ENCODE data around the gene ZBTB43. TPM values are rescaled to one million over a fixed set of nuclear protein-coding genes. Genes with fewer than 3 reads are reported as not detected.

ZBTB43 gene
- total and polyA plus RNA-seq, 4 donors, result 2.6 to 7.1 (median 5.0) TPM

GRCh38 chr9:126781186-126782052 lies 23.4 kb upstream of the ZBTB43 start:
- no peak overlapping the region for H3K4me3 ChIP-seq (ENCODE audit: low read depth in 1 of 3, low read length in 3 of 3)
- WGBS, result 31% methylated on average over 29 of the region's 29 CpGs
- H3K36me3 ChIP-seq (ENCODE audit: control insufficient read depth in 4 of 4, insufficient read depth in 3 of 4, low read depth in 1 of 4, low read length in 3 of 4), result no peaks in the 10 kb centered on the region
- no peak overlapping the region for H3K27ac ChIP-seq (ENCODE audit: low read depth in 1 of 2, low read length in 2 of 2)
- peaks cover 0 to 7% (median 0%) of the 10 kb centered on the region in 4 donors for H3K4me1 ChIP-seq (ENCODE audit: control insufficient read depth in 4 of 4, insufficient read depth in 4 of 4, low read length in 3 of 4)
- DNase-seq (ENCODE audit: low spot score), result peak; percentile 84
- no peaks in the 10 kb centered on the region for H3K9me3 ChIP-seq (ENCODE audit: control insufficient read depth in 4 of 4, low read length in 3 of 4)
- TF ChIP-seq CTCF (IDR thresholded peaks at IDR 0.05; ENCODE audit: low read depth, low read length, missing input control), result peak; percentile 97
- no peak for TF ChIP-seq MAX (IDR thresholded peaks at IDR 0.05)
- peak; percentile 87 to 93 for TF ChIP-seq RAD21 (IDR thresholded peaks at IDR 0.05)
- no peak for TF ChIP-seq HNF4A (conservative IDR thresholded peaks at IDR 0.05)
- no peak for TF ChIP-seq TAF1 (conservative IDR thresholded peaks at IDR 0.05)
- no peak for TF ChIP-seq ZBTB33 (IDR thresholded peaks at IDR 0.05)
- TF ChIP-seq REST (IDR thresholded peaks at IDR 0.05), result no peak
- no peak for TF ChIP-seq JUND (IDR thresholded peaks at IDR 0.05)
- TF ChIP-seq FOXA2 (IDR thresholded peaks at IDR 0.05), result no peak
- no peak for TF ChIP-seq SP1 (IDR thresholded peaks at IDR 0.05)
- no peak for TF ChIP-seq YY1 (IDR thresholded peaks at IDR 0.05)
- no peak for TF ChIP-seq RXRA (IDR thresholded peaks at IDR 0.05)
- TF ChIP-seq GABPA (IDR thresholded peaks at IDR 0.05 in 1 of 2, conservative IDR thresholded peaks at IDR 0.05 in 1 of 2), result no peak
- TF ChIP-seq EGR1 (IDR thresholded peaks at IDR 0.05; ENCODE audit: low read depth in 2 of 2), result no peak
- TF ChIP-seq HNF4G (IDR thresholded peaks at IDR 0.05), result no peak
- no peak for TF ChIP-seq NR2F2 (IDR thresholded peaks at IDR 0.05)
- TF ChIP-seq ATF3 (IDR thresholded peaks at IDR 0.05), result no peak
- no peak overlapping the region for H3K9ac ChIP-seq (ENCODE audit: low read depth in 1 of 2, low read length in 2 of 2)
- H3K27me3 ChIP-seq (ENCODE audit: control insufficient read depth in 4 of 4, insufficient read depth in 4 of 4, low read length in 3 of 4), result peaks cover 0 to 3% (median under 1%) of the 10 kb centered on the region in 4 donors
